NCI-H1930 (cell line): ENCODE data around the gene UQCRFS1.

ENCODE experiments used
- DNase-seq, 2 experiments: peaks; one replicate each; lab custom pipeline; 2025; lab: John Stamatoyannopoulos, UW

UQCRFS1 gene

DNA sequence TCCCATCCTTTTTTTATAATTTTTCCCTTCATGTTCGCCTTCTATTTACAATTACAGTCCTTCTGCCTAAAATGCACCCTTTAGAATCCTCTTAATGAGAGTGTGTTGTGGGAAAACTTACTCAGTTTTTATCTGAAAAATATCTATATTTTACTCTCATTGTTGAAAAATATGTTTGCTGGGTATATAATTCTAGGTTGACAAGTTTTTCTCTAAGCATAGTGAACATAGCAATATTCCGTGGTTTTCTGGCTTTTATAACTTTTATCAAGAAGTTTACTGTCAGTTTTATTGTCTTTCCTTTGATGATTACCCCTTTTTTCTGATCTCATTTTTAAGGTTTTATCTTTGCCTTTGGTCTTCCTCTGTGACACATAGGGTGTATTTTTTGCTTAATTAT lies 57.3 kb downstream of the UQCRFS1 start:
- no peak for DNase-seq
